HG03139 (cell line): ENCODE data around the gene GAMT.

Experiments used
- ATAC-seq: cut with Tn5 transposase; IDR thresholded peaks from one replicate; pipeline ENCODE4 v1.9.1; 2021; ENCODE audit not compliant: unreplicated experiment

Gene GAMT

DNA sequence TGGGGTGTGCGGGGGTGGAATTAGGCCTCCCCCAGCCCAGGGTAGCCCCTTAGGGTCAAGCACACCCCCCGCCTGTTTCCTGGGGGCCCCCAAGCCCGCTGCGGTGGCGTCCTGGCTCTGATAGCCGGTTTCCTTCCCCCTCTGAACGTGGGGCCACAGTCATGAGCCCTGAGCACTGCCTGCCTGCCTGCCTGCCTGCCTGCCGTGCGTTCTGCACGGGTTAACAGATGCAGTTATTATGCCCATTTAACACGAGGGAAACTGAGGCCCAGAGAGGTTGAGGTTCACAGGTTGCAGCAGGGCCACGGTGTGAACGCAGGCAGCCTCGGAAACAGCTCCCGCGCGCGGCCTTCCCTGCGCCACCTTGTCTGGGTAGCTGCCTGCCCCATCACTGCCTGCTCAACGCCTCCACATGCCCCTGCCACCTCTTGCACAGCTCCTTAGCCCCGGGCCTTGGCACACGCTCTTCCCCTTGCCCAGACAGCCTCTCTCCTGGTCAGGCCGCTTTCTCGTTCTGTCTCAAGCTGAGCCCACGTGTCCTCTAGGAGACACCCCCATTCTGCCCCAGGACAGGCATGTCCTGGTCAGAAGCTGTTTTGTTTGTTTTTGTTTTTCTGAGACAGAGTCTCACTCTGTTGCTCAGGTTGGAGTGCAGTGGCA lies 1.2 kb upstream of the GAMT start:
- no peak for ATAC-seq

DNA sequence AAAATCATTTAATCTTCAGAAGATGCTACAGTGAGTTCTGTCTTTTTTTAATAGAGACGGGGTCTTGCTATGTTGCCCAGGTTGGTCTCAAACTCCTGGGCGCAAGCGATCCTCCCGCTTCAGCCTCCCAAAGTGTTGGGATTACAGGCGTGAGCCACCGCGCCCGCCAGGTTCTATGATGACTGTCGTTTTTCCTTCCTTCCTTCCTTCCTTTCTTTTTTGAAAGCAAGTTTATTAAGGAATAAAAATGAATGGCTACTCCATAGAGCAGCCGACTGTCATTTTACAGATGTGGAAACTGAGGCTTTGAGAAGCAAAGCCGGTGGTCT lies 511 bp upstream of the GAMT start:
- ATAC-seq: no peak

DNA sequence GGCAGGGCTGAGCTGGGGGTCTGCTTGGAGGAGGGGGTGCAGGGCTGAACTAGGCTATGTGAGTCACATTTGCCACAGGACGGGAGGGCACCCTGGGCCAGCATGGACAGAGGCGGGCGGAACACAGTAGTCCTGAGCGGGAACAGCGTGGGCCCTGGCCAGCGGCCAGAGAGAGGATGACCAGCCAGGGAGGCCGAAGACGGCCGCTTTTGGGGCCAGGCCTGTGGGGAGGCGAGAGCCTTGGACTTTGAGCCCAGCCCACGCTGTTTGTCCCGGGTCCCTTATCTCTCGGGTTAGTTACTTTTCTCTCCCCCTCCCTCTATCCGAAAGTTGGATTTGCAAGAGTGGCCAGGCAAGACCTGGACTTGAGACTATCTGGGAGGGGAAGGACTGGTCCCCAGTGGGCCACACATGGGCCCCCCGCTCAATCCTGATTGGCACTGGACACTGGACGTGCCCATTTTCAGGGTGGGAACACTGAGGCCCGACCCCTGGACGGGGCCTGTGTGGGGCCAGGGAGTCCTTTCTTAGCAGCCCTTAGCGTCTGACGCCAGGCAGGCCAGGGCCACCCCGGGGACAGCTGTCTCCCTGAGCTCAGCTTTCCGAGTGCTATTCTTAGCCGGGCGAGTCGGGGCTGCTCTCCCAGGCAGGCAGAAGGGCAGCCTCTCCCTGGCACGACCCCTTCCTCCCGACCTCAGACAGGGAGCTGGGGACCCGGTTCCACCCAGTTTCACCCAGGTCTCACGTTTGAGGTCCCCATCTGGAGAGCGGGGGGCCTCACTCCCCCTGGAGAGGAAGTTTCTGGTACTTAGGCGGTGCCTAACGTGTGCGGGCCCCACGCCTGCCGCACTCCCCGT lies 833 bp downstream of the GAMT start:
- ATAC-seq: no peak

GRCh38 chr19:1399745-1400144 lies 1.6 kb downstream of the GAMT start:
- ATAC-seq: no peak

DNA sequence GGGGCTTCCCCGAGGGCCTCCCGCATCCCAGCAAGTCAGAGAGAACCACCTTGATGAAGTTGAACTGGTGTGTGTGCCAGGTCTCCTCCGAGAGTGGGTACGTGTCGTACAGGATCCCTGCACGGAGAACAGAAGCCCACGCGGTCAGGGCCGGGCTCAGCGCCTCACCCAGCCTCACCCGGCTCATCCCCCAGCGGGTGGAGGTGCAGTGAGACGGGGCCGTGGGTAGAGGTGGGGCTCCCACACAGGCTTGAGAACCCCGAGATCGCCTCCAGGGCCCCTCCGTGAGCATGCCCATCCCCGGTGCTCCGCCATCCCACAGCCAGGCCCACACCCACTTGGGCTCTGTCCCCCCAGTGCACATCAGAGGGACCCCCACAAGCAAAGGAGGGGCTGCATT lies 2.3 kb downstream of the GAMT start:
- ATAC-seq: no peak

GRCh38 chr19:1397838-1398237 lies 3.5 kb downstream of the GAMT start:
- no peak for ATAC-seq

DNA sequence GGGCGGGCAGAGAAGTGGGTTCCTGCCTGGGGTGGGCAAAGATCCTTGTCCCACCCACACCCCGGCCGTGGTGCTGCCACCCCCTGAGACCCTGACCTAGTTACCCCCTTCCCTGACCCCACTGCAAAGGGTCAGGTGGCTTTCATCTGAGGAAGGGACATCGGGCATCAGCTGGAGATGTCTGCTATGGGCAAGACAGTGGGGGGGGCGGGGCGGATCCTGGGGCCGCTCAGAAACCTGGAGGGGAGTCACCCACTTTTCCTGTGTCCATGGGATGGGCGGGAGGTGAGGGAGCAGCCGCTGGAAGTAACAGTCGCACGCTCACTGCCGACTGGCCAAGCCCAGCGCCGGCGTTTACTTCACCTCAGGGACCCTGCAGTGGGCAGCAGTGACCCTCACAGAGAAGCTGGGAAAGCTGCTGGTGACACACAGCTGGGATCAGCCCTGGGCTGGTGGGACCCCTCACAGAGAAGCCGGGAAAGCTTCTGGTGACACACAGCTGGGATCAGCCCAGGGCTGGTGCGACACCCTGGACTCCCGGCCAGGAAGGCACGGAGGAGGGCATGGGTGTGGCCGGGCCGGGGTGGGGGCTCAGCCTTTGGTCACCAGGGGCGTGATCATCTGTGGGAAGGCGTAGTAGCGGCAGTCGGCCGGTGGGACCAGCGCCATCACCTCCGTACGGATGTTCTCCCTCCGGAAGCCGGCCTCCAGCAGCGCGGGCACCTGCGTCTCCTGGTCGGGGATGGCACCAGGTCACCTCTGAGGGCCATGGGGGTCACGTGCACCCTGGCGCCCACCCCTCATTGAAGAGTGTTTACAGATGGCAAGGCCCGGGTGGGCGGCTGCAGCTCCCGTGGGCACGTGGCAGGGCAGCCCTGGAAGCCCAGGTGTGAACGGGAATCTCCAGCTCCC lies 4.3 kb downstream of the GAMT start:
- ATAC-seq: no peak

- no peak for ATAC-seq
Measured at GRCh38 chr19:1396019-1396767, 5.1 kb downstream of the GAMT start.

- ATAC-seq: no peak
Measured at GRCh38 chr19:1395194-1396018, 5.9 kb downstream of the GAMT start.

DNA sequence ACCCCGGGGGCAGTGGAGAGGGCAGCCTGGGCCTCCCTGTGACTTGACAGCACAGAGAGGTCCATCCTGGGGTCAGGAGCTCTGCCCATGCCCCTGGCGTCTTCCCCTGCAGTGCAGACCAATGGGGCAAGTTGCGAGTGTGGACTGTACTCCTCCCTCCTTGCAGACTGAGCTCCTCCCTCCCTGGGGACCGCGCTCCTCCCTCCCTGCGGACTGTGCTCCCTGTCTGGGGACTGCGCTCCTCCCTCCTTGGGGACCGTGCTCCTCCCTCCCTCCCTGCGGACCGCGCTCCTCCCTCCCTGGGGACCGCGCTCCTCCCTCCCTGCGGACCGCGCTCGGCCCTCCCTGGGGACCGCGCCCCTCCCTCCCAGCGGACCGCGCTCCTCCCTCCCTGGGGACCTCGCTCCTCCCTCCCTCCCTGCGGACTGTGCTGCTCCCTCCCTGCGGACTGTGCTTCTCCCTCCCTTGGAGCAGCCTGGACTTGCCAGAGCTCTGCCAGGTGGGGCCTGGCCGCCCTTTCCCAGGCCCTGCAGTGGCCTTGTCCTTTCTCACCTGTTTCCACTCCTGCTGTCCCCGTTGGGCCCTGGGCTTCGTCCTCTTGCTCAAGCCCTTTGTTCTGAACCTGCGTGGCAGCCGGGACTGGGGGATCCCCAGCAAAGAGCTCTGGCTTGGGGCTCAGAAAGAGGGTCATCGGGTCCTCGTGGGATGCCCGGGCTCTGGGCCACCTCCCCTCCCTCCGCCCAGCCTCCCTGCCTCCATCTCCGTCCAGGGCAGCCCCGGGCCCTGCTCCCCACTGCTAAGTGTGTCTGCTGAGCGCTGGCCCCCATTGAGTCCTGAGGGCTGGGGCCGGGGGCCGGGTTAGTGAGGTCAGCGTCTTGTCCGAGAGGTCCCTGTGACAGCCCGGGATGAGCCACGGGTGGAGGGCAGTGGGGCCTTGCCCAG lies 6.8 kb downstream of the GAMT start:
- no peak for ATAC-seq

GRCh38 chr19:1393841-1394240 lies 7.5 kb downstream of the GAMT start:
- ATAC-seq: no peak

GRCh38 chr19:1392939-1393530 lies 8.3 kb downstream of the GAMT start:
- no peak for ATAC-seq

GRCh38 chr19:1392407-1392806 lies 8.9 kb downstream of the GAMT start:
- no peak for ATAC-seq

DNA sequence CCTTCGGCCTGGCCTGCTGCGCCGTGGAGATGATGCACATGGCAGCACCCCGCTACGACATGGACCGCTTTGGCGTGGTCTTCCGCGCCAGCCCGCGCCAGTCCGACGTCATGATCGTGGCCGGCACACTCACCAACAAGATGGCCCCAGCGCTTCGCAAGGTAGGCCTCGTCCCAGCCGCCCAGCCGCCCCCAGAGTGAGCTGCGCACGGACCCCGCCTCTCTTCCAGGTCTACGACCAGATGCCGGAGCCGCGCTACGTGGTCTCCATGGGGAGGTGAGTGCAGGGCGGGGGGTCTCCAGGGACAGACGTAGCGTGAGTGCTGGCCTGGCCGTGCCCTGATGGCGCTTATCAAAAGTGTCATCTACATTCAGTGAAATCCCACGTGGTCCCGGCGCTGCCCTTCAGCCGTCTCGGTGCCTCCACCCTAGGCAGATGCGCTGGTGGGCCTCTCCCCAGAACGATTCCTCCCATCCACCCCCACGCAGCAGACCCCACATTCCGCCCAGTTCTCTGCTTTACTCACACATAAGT lies 10.4 kb downstream of the GAMT start:
- ATAC-seq: no peak

DNA sequence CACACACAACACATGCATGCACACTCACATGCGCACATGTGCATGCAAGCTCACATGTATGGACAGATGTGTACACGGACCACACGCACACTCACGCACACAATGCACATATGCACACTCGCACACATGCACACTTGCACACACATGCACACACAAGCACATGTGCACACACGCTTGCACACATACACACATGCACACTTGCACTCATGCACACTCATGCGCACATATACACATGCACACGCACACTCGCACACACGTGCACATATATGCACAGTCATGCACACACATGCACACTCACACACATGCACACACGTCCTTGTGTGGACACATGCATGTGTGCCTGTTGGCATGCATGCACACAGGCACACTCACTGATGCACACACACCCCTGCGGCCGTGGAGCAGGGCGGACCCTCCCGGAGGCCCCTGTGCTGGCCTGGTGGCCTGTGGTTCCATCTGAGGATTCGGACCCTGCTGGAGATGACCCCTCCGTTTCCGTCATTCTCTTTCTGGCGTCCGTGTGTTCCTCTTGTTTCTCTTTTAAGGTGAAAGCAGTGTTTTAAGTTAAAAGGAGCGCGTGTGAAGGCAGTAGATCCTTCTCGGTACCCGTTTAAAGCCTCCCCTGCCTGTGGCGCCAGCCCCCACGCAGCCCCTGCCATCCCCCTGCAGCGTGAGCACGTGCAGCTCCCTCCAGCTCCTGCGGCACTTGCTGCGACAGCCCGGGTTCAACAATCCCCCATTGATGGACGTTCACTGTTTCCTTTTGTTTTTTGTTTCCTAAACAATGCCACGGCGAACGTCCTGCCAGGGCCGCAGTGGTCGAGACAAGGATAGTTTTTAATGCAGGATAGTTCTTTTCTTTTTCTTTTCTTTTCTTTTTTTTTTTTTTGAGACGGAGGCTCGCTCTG lies 12.1 kb downstream of the GAMT start:
- no peak for ATAC-seq

- ATAC-seq: no peak
Measured at GRCh38 chr19:1388637-1389026, 12.7 kb downstream of the GAMT start.
